ENCODE data around the gene RAB22A.

The RAB22A gene

DNA sequence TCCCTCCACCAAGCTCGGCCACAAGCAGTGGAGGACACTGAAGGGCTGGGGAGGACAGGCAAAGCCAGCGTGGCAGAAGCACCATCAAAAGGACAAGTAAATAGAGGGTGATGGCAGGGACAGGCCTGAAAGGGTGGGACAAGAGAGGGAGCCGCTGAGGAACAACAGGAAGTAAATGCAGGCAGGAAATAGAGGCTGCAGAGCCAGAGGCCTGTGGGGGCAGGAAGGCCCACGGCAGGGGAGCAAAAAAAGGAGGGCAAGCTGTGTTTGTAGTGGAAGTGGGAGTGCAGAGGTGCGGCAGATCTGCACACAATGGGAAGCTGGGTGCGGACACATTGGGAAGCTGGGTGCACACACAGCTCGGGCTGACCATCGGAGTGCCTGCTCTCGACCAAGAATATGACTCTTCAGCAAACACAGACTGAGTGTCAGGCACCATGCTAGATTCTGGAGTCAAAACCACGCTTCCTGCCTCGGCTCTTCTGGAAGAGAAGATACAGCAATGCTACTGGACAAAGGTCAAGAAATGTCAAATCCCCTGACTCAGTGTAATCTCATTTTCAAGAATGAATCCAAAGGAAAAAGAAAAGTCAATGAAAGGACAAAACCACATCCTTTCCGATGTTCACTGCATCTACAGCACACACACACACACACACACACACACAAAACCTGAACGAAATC lies 40.4 kb upstream of the RAB22A start:
- no peak for TF ChIP-seq CTCF (conservative IDR thresholded peaks at IDR 0.05; ENCODE audit: low read length)
- H3K4me3 ChIP-seq (ENCODE audit: low read length) = no peak overlapping the region
- no peak for DNase-seq (ENCODE audit: low read depth)

- H3K4me3 ChIP-seq (ENCODE audit: low read length) = no peak overlapping the region
- no peak for DNase-seq (ENCODE audit: low read depth)
- TF ChIP-seq CTCF (conservative IDR thresholded peaks at IDR 0.05; ENCODE audit: low read length) = no peak
Observed at GRCh38 chr20:58271606-58272351, 37.7 kb upstream of the RAB22A start.

GRCh38 chr20:58274384-58274783 lies 35.1 kb upstream of the RAB22A start:
- TF ChIP-seq CTCF (conservative IDR thresholded peaks at IDR 0.05; ENCODE audit: low read length) = no peak
- DNase-seq (ENCODE audit: low read depth) = no peak
- H3K4me3 ChIP-seq (ENCODE audit: low read length) = no peak overlapping the region

DNA sequence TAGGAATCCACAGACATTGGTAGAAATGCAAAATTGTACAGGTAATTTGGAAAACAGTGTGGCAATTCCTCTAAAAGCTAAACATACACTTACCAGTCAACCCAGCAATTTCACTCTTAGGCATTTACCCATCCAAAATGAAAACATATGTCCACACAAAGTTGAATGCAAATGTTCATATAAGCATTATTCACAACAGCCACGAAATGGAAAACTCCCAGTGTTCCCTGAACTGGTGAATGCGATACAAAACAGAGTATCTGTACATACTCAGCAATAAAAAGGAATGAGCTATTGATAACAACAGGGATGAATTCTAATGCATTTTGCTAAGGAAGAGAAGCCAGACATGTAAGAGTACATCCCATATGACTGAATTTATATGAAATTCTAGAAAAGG lies 32.4 kb upstream of the RAB22A start:
- no peak for TF ChIP-seq CTCF (conservative IDR thresholded peaks at IDR 0.05; ENCODE audit: low read length)
- H3K4me3 ChIP-seq (ENCODE audit: low read length) = no peak overlapping the region
- DNase-seq (ENCODE audit: low read depth) = no peak

DNA sequence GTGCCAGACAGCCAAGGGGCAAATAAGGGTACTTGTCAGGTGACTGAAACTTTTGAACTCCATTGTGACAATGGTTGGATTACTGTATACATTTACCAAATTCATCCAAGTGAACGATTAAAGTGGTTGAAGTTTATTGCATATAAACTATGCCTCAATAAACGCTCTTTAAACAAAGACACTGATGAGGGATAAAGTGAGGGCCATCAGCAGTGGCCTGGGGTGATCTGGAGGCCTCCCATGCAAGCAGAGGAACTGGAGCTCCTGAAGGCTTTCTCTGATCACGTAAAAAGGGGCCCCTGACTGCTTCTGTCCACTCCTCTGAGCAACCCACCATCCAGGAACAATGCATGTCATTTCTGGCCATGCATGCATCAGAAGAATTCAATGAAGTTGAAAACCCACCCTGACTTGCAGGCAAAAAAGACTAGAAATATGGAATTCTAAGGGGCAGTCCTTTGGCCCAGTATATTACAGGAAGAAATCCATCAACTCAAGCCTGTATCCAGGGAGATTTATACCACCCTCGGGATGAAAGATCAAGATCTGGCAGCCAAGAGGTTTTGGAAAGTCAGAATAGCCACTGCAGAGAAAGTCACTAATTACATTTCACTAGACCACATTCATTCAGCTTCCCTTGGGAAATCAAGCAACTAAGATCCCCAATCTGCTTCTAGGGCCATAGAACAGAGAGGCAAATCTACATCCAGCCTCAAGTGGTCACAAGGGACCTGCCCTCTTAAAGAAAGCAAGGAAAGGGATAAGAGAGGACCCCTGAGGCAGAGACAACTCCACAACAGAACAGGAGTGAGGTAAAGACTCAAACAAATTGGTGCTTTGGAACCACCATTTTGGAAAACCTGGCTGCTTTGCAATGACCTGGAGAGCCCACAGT lies 31.7 kb upstream of the RAB22A start:
- DNase-seq (ENCODE audit: low read depth) = no peak
- H3K4me3 ChIP-seq (ENCODE audit: low read length) = no peak overlapping the region
- TF ChIP-seq CTCF (conservative IDR thresholded peaks at IDR 0.05; ENCODE audit: low read length) = no peak

GRCh38 chr20:58286729-58287128 lies 22.8 kb upstream of the RAB22A start:
- no peak for DNase-seq (ENCODE audit: low read depth)
- H3K4me3 ChIP-seq (ENCODE audit: low read length) = no peak overlapping the region
- TF ChIP-seq CTCF (conservative IDR thresholded peaks at IDR 0.05; ENCODE audit: low read length) = no peak
